ENCODE measurements around the gene C1orf198. TPM values are rescaled to one million over a fixed set of nuclear protein-coding genes. Genes with fewer than 3 reads are reported as not detected.
A peak's percentile ranks its signal among the peaks of the same experiment; 100 is the strongest.

Gene C1orf198
- total RNA-seq, 4 donors from 2014 or later: 87.8 to 142 (median 124) TPM

DNA sequence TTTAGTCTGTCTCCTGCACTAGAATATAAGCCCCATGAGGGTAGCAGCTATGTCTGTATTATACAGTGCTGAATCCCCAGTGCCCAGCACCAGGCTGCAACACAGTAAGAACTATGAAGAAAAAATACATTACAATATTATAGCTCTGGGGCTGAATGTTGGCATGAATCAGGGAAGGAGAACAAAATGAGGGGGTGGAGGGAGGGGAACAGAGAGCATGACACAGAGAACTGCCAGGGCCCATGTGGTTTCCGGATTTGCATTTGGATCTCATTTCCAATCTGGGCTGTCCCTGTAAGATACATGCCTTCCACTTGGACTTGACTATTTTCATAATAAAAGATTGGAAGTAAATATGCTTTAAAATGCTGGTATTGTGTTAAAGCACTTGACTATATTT is 35.8 kb downstream of the C1orf198 start:
- Histone ChIP-seq H3K9me3 (no peaks in the 10 kb centered on the region), H3K27me3 (no peaks in the 10 kb centered on the region), H3K4me3 (replicated peaks in 1 of 3) (no peak overlapping the region), H3K36me3 (no peaks in the 10 kb centered on the region), H3K4me1 (peaks cover 4% of the 10 kb centered on the region in 2 donors), H3K27ac (no peak overlapping the region)
- 65 to 89% methylated on average over 1 of the region's 1 CpG for WGBS, 2 donors
- DNase-seq: no peak
- TF ChIP-seq, protein P1, sequence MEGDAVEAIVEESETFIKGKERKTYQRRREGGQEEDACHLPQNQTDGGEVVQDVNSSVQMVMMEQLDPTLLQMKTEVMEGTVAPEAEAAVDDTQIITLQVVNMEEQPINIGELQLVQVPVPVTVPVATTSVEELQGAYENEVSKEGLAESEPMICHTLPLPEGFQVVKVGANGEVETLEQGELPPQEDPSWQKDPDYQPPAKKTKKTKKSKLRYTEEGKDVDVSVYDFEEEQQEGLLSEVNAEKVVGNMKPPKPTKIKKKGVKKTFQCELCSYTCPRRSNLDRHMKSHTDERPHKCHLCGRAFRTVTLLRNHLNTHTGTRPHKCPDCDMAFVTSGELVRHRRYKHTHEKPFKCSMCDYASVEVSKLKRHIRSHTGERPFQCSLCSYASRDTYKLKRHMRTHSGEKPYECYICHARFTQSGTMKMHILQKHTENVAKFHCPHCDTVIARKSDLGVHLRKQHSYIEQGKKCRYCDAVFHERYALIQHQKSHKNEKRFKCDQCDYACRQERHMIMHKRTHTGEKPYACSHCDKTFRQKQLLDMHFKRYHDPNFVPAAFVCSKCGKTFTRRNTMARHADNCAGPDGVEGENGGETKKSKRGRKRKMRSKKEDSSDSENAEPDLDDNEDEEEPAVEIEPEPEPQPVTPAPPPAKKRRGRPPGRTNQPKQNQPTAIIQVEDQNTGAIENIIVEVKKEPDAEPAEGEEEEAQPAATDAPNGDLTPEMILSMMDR (IDR thresholded peaks at IDR 0.05): no peak
- TF ChIP-seq POLR2A (IDR thresholded peaks at IDR 0.05): no peak
- intact Hi-C loops (cut with DNase I): no loop called here

- TF ChIP-seq POLR2A (IDR thresholded peaks at IDR 0.05): no peak
- TF ChIP-seq, protein P1 (IDR thresholded peaks at IDR 0.05): no peak
- H3K4me3 ChIP-seq (replicated peaks in 1 of 3): no peak overlapping the region
- H3K9me3 ChIP-seq: no peaks in the 10 kb centered on the region
- no peak for DNase-seq
- 37 to 59% methylated on average over 1 of the region's 1 CpG for WGBS, 2 donors
- no peak overlapping the region for H3K27ac ChIP-seq
- H3K27me3 ChIP-seq: no peaks in the 10 kb centered on the region
- intact Hi-C loops (cut with DNase I): no loop called here
- H3K4me1 ChIP-seq: peaks cover 9 to 11% of the 10 kb centered on the region in 2 donors
- no peaks in the 10 kb centered on the region for H3K36me3 ChIP-seq
Observed at GRCh38 chr1:230831771-230832170, 36.5 kb downstream of the C1orf198 start.

- Histone ChIP-seq H3K27me3 (no peaks in the 10 kb centered on the region), H3K36me3 (no peaks in the 10 kb centered on the region), H3K4me3 (replicated peaks in 1 of 3) (no peak overlapping the region), H3K27ac (peak overlapping the region in 1 of 3 donors; percentile 23), H3K4me1 (peaks cover 9 to 39% of the 10 kb centered on the region in 2 donors), H3K9me3 (no peaks in the 10 kb centered on the region)
- 87 to 93% methylated on average over 4 of the region's 4 CpGs for WGBS, 2 donors
- TF ChIP-seq, protein P1 (IDR thresholded peaks at IDR 0.05): no peak
- TF ChIP-seq POLR2A (IDR thresholded peaks at IDR 0.05): no peak
- no peak for DNase-seq
- intact Hi-C loops (cut with DNase I): no loop called here
Observed at GRCh38 chr1:230828421-230828820, 39.9 kb downstream of the C1orf198 start.

- H3K4me3 ChIP-seq (replicated peaks in 1 of 3): no peak overlapping the region
- H3K27ac ChIP-seq: peak overlapping the region in 1 of 3 donors; percentile 23
- no peaks in the 10 kb centered on the region for H3K9me3 ChIP-seq
- peaks cover 9 to 44% of the 10 kb centered on the region in 2 donors for H3K4me1 ChIP-seq
- no peaks in the 10 kb centered on the region for H3K36me3 ChIP-seq
- DNase-seq: no peak
- TF ChIP-seq POLR2A (IDR thresholded peaks at IDR 0.05): no peak
- TF ChIP-seq, protein P1 (IDR thresholded peaks at IDR 0.05): no peak
- no peaks in the 10 kb centered on the region for H3K27me3 ChIP-seq
- intact Hi-C loops (cut with DNase I): no loop called here
- 65 to 75% methylated on average over 5 of the region's 5 CpGs for WGBS, 2 donors
Observed at GRCh38 chr1:230827801-230828200, 40.5 kb downstream of the C1orf198 start.

DNA sequence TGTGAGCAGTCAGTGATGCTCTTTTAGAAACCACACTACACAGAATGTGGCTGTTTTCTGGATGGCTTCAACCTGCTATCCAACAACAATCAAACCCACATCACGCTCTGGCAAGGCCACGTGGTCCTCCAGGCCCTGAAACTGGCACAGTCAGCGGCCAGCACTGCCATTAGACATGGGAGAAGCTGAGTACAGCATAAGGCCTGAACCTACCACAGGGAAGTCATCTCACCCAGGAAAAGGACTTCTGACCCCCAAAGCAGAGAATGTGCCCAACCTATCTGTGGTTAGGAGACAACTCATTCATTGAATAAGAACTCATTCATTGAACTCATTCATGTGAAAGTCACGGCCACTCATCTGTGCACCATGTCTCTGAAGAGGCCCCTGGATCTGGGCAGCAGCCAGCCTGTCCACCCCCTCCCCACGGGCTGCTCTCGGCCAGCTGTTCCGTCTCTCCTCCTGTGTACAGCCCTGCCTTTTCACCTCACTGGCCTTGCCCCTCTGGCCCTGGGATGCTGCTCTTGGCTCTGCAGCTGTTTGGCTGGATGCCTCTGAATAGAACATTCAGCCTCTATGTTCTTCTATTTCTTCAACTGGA is 41.1 kb downstream of the C1orf198 start:
- Histone ChIP-seq H3K4me3 (replicated peaks in 1 of 3) (no peak overlapping the region), H3K36me3 (no peaks in the 10 kb centered on the region), H3K27me3 (no peaks in the 10 kb centered on the region), H3K9me3 (no peaks in the 10 kb centered on the region), H3K4me1 (peaks cover 9 to 48% of the 10 kb centered on the region in 2 donors), H3K27ac (peak overlapping the region in 1 of 3 donors; percentile 23)
- peak; percentile 61 to 66 for DNase-seq
- TF ChIP-seq, protein P1 (IDR thresholded peaks at IDR 0.05): no peak
- no peak for TF ChIP-seq POLR2A (IDR thresholded peaks at IDR 0.05)
- WGBS, 2 donors: 46 to 59% methylated on average over 6 to 7 of the region's 7 CpGs
- intact Hi-C loops (cut with DNase I): no loop called here

Measured in thyroid gland (tissue), 4 donors.